Activated T-cell treated with anti-CD3 and anti-CD28 coated beads for 4 hours (primary cell): ENCODE data around the gene STX1A.
"Not testable (repeated sequence)": the region's sequence is repeated elsewhere in the genome, so short reads cannot be mapped to it uniquely, and the experiment has no call there.

Experiments
- DNase-seq: peaks from one replicate; pipeline ENCODE4 v3.0.0-alpha.2; 2020

The STX1A gene

DNA sequence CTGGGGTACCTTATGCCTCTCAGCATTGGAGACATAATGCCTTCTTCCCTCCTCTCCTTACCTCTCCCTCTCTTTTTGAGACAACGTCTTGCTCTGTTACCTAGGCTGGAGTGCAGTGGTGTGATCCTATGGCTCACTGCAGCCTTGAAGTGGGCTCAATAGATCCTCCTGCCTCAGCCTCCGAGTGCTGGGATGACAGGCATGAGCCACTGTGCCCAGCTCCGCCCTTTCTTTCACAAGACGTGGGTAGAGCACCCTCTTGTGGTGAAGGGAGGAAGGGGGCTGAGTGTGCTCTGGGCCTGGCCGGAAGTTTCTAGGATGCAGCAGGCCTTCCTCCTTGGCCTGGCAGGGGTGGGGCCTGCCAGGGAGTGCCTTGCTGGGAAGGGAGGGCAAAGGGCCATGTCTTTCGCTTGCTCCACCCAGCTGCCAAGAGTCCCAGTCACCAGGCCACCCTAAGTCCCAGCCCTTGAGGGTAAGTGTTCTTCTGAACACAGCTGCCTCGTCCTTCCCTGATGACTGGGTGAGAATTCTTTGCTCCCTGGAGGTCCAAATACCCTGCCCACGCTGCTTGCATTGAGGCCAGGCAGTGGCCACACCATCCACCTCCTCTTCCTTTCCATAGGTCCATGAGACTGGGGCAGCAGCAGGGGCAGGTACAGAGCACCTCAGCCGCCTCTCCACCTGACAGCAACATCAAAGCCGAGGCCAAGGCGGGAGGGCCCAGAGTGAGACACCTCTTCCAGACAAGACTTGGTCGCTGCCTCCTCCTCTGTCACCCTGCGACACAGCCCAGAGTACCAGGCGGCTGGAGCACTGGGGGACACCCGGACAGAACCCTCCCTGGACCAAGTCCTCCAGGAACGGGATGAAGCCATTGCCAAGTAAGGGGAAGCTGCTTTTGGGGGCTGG, 15.4 kb upstream of the STX1A start:
- DNase-seq = peak; percentile 77

DNA sequence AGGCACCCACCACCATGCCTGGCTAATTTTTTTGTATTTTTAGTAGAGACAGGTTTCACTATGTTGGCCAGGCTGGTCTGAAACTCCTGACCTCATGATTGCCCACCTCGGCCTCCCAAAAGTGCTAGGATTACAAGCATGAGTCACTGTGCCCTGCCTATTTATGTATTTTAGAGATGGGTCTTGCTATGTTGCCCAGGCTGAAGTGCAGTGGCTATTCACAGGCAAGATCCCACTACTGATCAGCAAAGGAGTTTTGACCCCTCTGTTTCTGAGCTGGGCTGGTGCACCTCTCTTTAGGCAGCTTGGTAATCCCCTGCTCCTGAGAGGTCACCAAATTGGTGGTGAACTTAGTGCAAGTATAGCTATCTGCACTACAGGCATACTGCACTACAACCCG, 12.9 kb upstream of the STX1A start:
- no peak for DNase-seq

DNA sequence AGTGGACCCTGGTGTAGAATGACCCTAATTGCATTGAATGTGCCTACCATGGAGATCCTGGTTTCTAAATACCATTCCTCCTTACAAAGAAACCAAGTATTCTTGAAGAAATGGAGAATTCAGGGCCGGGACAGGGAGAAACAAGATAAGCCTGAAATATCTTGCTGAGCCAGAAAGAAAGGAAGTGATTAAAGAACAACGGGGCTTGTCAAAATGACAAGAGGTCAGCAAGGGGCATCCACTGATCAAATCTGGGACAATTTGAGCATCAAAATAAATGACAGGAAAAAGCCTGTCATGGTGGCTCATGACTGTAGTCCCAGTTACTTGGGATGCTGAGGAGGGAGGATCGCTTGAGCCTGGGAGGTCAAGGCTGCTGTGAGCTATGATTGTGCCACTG, 11.0 kb upstream of the STX1A start:
- DNase-seq = no peak

DNA sequence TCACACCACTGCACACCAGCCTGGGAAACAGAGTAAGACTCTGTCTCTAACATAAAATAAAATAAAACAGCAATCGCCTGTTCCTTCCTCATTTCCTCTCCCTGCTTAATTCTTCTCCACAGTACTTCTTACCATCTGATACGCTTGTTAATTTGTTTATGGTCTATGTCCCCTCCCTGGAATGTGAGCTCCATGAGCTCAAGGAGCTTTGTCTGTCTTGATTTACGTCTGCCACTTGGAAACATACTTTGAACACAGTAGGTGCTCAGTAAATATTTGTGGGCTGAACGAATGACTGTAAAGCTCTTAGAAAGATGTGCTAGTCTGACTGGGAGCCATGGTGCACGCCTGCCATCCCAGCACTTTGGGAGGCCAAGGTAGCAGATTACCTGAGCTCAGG, 9.1 kb upstream of the STX1A start:
- no peak for DNase-seq

DNA sequence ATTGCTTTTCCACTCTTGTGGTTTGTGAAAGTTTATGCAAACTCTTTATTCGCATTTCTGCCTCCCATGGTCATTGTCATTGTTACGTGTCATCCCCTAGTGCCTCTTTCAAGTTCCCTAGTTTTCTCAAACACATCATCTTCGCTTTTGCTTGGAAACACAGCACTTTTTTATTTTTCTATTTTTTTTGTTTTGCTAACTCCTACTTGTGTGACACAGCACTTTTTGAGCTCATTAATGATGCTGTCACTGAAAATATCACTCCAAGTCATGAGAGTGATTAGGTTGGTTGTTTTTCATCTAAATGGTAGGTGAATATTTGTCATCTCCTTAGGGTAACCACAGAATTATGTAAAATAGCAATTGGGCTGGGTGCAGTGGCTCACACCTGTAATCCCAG, 8.5 kb upstream of the STX1A start:
- no peak for DNase-seq

DNA sequence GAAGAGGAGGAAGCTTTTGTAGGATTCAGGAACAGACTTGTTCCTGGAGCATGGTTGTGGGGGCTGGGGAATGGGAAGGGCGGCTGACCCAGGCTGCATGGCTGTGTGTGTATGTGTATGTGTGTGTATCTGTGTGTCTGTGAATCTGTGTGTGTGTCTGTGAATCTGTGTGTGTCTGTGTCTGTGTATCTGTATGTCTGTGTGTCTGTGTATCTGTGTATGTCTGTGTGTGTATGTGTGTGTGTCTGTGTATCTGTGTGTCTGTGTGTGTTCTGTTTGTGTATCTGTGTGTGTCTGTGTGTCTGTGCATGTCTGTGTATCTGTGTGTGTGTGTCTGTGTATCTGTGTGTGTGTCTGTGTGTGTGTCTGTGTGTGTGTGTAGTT, 6.6 kb upstream of the STX1A start:
- DNase-seq = no peak

DNA sequence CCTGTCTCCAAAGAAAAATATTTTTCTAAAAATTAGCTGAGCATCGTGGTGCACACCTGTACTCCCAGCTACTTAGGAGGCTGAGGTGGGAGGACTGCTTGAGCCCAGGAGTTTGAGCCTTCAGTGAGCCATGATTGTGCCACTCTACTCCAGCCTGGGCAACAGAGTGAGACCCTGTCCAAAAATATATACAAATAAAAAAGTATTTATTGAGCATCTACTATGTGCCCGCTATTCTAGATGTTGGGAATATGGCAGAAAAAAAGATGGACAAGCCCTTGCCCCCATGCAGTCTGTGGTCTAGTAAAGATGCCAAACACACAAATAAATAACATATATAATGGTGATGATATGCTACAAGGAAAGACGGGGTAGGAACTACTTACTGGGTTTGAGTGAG, 4.3 kb upstream of the STX1A start:
- no peak for DNase-seq

DNA sequence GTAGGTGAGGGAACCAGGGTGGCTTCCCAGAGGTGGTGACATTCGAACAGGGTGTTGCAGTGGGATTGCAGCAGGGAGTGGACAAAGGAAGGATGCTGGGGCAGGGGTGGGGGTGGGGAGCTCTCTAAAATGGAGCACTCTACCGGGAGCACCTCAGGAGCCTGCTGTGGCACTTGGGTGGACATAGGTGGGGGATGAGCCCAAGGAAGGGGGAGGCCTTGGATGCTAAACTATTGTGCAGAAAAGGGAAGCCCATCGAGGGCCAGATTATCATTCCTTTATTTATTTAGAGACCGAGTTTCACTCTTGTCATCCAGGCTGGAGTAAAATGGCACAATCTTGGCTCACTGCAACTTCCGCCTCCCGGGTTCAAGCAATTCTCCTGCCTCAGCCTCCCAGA, 3.3 kb upstream of the STX1A start:
- no peak for DNase-seq

DNA sequence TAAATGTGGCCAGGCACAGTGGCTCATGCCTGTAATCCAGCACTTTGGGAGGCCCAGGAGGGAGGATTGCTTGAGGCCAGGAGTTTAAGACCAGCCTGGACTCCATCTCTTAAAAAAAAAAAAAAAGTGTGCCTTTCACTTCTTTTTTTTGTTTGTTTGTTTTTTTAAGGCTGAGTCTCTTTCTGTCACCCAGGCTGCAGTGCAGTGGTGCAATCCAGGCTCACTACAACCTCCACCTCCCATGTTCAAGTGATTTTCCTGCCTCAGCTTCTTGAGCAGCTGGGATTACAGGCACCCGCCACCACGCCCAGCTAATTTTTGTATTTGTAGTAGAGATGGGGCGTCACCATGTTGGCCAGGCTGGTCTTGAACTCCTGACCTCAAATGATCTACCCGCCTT, 2.7 kb upstream of the STX1A start:
- DNase-seq = not testable (repeated sequence)

DNA sequence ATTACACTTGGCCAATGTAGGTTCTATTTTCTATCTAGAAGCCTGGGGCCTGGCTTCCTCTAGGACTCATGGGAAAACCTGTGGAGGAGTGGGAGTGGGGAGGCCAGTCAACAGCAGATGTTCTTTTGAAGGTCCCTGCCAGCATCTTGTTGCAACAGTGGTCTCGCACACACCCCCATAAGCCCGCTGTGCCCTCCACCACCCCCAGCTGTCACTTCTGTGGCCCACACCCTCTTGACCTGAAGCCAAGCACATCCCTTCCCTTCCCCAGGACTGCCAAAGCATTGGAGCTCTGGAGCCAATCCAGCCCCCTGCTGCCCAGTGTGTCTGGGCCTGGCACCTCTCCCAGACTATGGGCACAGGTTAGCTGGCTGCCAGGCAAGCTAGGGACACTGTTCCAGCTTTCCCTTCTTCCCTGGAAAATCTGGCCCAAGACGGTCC, 1.9 kb upstream of the STX1A start:
- DNase-seq = no peak

DNA sequence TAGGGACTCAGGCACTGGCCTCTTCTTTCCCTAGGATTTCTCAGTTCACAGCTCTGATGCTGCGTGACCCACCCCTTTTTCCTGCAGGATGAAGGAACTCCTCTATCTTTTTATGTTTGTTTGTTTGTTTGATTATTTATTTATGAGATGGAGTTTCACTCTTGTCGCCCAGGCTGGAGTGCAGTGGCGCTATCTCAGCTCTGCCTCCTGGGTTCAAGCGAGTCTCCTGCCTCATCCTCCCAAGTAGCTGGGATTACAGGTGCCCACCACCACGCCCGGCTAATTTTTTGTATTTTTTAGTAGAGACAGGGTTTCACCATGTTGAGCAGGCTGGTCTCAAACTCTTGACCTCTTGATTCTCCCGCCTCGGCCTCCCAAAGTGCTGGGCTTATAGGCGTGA, 974 bp upstream of the STX1A start:
- not testable (repeated sequence) for DNase-seq

DNA sequence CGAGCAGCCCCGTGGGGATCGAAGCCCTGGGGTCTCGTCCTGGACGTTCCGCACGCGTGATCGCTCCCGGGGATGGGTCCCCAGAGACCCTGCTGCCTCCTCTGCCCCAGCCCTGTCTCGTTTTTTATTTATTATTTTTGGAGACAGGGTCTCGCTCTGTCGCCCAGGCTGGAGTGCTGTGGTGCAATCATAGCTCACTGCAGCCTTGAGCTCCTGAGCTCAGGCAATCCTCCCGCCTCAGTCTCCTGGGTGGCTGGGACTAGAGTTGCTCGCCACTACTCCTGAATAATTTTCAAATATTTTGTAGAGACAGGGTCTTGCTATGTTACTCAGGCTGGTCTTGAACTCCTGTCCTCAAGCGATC, 319 bp upstream of the STX1A start:
- DNase-seq = no peak

DNA sequence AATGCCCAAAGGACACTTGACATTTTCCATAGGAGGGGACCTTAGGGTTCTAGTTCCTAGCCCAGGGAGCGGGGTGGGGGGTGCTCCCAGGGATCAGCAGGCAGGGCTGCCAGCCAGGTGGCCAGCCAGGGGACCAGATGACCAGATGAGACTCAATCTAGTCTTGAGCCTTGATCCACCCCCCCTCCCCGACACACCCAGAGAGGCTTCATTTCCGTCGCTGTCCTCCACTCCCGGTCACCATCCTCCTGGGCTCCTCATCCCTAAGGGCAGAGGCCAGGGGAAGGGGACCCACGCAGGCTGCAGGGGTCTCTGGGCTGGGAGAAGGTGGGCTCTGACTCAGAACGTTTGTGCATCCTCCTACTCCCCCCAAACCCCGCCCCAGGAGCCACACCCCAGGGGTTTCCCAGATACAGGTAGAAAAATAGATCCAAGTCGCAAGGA, 1.0 kb downstream of the STX1A start:
- DNase-seq = no peak

DNA sequence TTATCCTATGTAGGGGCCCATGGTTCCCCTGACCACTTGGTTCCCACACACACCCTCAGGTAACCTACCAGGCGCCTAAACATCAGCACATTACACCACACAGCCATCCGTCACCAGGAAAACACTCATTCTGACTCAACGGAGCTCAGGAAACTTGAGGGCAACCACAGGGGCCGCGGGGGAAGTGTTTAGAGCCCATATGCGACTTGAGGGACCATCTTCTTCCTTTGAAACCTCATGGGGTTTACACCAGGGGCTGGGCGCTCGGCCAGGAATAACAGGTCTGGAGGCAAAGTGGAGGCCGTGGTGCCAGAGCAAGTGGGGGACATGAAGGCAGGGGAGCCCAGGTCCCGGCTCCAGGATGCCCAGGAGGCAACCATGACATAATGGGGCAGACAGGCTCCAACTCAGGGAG, 1.5 kb downstream of the STX1A start:
- peak; percentile 66 for DNase-seq

DNA sequence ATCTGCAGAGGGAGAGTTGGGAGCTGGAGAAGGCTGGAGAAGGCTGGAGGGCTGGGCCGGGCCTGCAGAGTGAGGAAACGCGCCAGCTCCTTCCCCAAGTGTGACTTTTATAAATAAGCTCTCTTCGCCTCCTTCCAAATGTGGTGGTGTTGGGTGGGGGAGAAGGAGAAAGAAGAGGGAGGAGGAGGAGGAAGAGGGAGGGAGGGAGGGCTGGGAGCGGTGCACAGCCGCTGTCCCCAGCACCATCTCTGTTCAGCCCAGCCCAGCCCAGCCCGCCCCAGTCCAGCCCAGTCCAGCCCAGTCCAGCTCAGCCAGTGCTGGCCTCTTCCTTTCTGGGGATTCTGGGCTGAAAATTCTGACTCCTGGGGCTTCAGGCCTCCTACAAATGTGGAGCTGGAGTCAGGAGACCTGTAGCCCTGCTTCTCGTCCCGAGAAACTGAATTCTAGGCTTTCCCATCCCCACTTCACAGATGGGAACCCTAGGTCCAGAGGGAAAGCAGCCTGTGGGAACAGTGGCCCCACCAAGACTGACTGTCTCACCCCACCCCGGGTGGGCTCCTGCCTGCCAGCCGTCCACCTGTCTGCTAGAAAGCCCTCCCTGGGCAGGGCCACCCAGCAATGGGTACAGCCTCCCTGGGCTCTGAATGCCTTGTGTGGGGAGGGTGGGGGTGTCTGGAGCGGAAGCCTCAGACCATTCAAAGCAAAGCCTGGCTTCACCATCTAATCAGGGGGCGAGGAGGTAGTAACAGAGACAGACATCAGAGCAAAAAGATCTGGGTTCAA, 2.3 kb downstream of the STX1A start:
- DNase-seq = no peak

DNA sequence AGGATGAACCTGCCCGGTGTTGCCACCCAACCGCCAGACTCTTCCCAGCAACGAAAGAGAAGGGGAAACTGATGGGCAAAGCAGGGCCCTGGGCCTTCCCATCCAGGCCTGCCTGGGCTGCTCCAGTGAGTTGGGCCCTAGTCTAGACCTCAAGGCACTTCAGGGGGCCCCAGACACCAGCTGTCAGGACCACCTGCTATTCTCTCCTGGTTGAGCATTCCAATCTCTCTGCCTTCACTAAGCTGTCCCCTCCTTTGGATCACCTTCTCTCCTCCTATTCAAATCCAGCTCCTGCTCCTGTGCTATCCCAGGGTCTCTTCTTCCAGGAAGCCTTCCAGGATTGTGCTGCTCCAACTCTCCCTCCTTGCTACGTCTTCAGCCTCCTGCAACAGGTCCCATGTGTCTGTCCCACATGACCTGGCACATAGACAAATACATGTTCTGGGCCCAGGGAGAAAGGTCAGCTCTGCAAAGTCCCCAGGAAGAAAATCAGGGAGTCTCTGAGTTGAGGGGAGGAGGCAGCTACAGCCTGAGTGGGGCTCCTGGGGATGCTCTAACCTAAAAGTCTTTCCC, 3.1 kb downstream of the STX1A start:
- DNase-seq = no peak

DNA sequence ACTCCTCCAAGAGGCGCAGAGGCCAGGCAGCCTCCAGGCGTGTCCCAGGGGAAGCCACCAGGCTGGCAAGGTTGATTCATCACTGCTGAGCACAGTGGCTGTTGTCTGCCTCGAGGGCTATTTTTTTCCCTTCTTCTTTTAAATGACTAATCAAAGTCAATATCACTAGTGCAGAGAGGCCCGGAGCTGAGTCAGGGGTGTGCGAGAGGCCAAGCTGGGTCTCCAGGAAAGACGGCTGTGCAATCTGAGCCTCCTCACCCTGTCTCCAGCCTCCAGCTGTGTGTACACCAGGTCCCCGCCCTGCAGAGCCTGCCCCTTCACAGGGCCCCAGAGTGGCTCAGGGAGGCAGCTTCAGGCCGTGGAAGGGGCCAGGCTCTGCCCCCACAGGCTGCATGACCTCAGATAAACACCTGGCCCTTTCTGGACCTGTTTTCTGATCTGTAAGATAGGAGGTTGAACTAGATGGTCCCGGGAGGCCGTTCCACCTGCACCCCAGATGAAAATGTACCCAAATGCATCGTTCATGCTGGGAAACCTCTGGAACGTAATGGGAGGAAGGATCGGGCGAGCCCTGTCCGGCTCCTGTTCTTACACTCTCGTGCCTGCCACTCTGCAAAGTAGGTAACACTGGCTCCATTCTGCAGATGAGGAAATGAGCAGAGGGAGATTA, 3.7 kb downstream of the STX1A start:
- no peak for DNase-seq

DNA sequence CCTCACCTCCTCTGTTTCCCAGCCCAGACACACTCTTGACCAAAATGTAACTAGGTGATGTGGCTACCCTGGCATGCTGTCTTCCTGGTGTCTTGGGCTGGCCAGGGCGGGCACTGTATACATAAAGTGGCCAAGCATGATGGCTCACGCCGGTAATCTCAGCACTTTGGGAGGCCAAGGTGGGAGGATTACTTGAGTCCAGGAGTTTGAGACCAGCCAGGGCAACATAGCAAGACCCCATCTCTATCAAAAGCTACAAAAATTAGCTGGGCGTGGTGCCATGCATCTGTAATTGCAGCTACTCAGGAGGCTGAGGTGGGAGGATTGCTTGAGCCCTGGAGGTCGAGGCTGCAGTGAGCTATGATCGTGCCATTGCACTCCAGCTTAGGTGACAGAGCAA, 6.2 kb downstream of the STX1A start:
- DNase-seq = not testable (repeated sequence)

DNA sequence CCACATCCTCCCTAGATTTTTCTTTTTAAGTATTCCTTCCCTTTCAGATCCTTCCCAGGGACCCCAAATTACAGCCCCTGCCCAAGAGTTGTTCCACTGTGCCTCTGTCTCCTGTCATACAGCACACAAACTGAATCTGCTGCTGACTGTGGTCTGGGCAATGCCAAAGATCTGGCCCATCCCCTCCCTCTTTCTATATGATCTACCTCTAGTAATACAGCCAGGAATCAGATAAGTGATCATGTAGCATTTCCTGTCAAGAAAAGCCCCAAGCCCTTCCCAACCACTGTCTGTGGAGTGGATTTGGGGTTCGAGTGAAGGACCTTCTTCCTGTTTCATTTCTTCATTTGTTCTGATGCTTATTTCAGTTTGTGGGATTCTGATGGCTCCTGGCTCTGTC, 6.7 kb downstream of the STX1A start:
- no peak for DNase-seq

DNA sequence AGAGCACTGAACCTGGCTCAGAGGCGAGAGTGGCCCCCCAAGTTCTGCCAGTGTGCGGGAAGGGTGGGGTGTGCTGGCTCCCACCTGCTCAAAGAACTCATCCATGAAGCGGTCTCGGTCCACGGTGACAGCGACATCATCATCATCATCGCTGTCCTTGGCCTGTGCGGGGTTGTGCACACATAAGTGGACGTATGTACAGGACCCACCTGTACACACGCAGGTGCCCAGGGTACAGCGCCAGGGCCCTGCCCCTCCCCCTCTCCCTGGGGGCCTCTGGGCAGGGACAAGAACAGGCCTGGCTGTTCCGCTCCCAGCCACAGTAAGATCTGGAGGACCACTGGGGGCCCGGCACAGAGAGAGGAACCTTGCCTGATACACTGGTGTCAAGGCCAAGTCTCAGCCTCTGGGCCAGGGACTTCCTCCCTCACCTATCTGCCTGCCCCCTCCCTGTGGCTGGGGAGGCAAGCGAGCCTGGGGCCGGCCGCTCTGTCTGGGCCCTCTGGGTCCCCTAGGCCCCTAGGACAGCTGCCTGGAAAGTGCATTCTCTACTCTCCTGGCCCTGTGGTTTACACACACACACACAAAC, 10.4 kb downstream of the STX1A start:
- DNase-seq = no peak

DNA sequence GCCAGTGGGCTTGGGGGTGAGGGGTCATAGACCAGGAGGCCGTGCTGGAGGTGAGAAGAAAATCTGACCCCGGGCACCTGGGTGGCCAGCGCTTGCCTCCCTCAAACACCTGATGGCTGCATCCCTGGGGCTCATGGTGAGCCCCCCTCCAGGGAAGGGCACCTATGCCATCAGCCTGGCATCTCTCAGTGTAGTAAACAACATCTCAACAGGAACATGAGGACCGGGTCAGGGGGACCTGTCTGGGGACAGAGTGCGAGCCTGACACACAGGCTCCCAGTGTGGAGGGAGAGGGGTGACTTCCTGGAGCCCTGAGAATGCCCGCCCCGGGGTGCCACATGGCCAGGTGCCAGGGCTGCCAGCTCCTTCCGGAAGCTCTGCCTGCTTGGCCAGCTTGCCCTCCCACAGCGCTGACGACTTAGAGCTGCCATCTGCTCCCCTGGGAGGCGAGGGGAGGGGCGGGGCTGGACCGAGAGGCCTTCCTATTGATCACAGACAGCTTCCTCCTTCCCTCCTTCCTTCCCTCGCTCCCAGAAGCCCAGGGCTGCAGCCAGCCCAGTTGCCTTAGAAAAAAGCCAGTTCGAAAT, 12.3 kb downstream of the STX1A start:
- DNase-seq = no peak
